ENCODE measurements around the gene NKG7.
"Not testable (repeated sequence)": the region's sequence is repeated elsewhere in the genome, so short reads cannot be mapped to it uniquely, and the experiment has no call there.

The NKG7 gene, protein sequence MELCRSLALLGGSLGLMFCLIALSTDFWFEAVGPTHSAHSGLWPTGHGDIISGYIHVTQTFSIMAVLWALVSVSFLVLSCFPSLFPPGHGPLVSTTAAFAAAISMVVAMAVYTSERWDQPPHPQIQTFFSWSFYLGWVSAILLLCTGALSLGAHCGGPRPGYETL

DNA sequence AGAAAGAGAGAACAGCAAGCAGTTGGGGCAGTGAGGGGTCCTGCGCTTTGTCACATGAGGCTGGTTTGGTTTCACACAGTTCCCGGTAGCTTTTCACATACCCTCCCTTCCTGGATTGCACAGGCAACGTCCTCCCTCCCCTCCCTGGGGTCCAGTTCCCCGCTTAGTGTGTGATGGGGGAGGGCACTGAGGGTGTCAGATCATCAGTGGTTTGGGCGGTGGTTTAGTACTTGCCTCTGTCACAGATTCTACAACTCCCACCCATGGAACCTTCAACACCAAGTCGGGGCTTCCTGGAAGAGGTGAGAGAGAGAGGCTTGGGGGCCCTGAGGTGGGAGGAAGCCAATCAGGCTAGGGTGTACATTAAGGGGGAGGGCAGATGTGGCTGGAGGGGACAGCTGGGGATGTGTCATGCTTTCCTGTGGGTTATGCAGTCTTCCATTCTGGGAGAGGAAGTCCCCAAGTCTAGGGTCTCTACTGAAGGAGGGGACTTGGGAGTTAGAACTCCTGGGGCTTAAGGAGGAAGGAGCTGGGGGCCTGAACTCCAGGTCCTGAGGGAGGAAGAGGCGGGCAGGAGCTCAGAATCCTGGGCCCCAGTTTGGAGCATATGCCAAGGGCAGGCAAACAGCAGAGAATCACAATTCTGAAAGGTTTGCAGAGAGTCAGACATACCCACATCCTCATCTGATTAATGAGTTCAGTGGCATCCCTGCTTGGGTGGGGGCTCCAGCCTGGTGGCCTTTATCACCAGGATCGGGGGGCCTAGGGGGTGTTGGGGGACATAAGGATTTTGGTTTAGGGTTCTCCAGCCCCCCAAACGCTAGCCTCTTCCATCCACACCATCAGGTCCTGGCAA is at the start of gene NKG7:
TSS of gene NKG7 (minus strand) at position 6 of the 856 bp plus-strand sequence. CDS start 119 bp downstream, outside the sequence.
- DNase-seq (ENCODE audit: extremely low spot score, insufficient read length, low read depth) (no peak), FAIRE-seq (peak; percentile 85)

DNA sequence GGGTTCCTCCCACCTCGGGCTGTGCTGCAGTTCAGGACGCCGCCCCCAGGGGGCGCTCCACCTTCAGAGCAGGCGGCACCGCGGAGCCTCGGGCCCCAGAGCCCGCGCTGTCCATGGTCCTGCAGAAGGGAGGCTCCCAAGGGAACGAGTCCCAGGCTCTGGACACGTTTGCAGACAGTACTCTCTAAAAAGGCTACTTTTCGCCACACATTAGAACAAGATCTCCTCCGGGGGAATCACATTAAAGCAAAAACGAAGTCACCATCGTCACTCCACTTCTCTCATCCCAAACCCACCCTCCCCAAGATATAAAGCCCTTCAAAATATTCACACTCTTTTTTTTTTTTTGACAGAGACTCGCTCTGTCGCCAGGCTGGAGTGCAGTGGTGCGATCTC is 49.6 kb upstream of the NKG7 start:
- DNase-seq (ENCODE audit: extremely low spot score, insufficient read length, low read depth) (peak; percentile 79), FAIRE-seq (peak; percentile 93)

DNA sequence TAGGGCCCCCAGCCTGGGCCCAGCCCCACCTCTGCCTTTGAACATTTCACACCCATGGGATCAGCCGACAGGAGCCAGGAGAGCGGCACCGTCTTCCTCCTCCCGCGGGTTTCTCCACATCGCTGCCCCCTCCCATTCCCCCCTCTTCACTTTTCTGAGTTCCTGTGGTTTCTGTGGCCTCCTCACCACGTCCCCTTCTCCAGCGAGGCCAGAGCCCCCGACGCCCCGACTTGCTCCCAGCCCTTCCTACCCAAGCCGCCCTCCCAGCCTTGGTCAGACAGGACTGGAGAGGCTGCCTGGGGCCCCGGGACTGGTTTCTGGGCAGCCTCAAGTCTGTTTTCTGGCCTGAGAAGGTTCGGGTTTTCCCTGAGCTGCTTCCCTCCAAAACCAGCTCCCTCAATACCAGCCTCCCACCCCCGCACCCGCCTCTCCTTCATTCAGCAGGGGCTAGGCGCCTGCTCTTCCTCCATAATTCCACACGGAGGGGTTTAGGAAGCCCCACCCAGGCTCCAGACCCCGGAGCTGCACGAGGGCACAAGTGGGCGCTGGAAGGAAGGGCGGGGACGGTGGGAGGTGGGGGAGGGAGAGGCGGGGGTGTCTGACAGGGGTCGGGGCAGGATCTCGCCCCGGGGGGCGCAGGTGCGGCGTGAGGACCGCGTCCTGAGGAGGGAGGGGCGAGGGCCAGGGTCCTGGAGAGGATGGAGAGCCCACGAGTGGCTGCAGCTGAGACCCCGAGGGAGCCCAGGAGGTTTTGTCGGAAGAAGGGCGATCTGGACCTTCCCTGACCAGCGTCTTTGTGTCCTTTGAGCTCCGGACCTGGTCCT is 49.0 kb upstream of the NKG7 start:
- DNase-seq (ENCODE audit: extremely low spot score, insufficient read length, low read depth) (no peak), FAIRE-seq (no peak)

DNA sequence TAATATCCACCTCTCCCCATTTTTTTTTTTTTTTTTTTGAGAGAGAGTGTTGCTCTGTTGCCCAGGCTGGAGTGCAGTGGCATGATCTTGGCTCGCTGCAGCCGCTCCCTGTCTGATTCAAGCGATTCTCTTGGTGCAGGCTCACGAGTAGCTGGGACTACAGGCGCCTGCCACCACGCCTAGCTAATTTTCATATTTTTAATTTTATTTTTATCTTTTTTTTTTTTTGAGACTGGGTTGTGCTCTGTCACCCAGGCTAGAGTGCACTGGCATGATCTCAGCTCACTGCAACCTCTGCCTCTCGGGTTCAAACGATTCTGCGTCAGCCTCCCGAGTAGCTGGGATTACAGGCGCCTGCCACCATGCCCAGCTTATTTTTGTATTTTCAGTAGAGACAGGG is 48.1 kb upstream of the NKG7 start:
- not testable (repeated sequence) for DNase-seq (ENCODE audit: extremely low spot score, insufficient read length, low read depth); FAIRE-seq

DNA sequence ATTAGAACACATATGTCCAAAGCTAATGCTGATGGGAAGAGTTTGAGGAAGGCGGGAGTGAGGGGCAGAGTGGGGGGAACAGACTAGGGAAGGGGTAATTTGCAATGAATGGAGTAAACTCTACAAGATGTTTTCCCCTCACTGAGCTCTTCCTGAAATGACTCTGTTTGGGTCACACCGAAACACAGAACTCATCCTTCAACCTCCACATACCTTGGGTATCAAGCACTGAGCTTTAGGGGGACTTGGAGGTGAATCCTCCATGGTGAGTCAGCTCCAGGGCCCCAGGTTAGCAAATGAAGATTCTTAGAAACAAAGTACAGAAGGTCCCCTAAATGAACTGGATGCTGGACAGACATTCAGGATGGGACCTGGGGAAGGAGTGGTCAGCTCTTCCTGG is 46.3 kb upstream of the NKG7 start:
- FAIRE-seq (no peak), DNase-seq (ENCODE audit: extremely low spot score, insufficient read length, low read depth) (no peak)

DNA sequence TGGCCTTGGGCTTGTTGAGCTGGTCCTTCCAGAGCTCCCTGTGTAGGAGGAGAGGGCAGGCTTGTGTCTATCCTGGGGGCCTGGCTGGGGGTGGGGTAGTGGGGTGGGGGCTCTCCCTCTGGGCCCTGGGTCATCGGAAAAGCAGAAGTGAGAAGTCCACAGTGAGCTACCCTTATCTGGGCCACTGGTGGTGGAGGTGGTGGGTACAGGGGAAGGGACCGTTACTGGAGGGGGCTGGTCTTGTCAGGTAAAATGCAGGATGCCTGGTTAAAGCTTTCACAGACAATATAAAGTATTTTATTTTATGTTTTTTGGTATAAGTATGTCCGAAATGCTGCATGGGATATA is 45.3 kb upstream of the NKG7 start:
- DNase-seq (ENCODE audit: extremely low spot score, insufficient read length, low read depth) (no peak), FAIRE-seq (no peak)

DNA sequence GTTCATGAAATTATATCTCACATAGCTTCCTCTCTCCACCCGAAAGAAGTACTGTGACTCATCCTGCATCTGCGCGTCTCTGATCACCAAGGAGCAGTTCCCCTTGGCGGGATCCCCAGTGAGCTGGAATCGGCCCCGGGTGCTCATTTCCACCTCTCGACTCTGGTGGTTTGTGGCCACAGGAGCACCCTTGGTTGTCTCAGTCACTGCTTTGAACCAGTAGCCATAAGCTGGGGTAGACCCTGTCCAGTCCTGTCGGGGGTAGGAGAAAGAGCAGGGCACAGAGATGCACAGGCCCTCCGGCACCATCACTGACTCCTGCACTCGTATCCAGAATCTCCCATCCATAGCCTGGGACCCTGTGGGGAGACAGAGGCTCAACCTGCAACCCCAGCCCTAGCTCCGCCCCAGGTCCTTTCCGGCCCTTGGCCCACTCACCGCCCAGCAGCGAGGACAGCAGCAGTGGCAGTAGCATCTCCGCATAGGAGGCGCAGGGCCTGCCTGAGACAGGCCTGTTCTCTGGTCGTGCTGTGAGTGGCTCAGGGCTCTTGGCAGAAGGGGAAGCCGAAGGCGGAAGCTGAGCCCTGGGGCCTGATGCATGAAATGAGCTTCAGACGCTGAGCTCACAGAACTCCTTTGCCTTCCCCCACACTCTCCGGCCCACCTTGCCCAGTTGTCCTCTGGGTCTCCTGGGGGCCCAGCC is 44.8 kb upstream of the NKG7 start, which contains the start of gene SIGLEC10:
TSS of gene SIGLEC10 (minus strand) at position 536 of the 703 bp plus-strand sequence. CDS start at position 475, 61 bp downstream.
- no peak for DNase-seq (ENCODE audit: extremely low spot score, insufficient read length, low read depth)
- FAIRE-seq: peak; percentile 93

DNA sequence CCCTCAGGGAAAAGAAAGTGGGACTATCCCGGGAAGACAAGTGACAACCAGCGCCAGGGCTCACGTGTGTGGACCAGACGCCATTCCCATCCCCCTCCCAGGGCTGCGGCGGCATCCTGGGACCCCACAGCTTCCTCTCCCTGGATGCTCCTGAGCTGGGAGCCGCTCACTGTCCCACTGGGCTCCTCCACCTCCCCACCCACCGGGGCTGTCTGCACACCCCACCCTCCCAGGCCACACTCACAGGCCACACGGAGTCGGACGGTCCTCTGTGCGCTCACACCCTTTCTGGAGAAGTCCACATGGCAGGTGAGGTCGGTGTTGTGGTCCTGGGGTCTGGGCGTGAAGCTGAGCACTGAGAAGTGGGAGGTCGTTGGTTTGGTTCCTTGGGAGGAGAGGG is 44.0 kb upstream of the NKG7 start:
- DNase-seq (ENCODE audit: extremely low spot score, insufficient read length, low read depth); FAIRE-seq: not testable (repeated sequence)

DNA sequence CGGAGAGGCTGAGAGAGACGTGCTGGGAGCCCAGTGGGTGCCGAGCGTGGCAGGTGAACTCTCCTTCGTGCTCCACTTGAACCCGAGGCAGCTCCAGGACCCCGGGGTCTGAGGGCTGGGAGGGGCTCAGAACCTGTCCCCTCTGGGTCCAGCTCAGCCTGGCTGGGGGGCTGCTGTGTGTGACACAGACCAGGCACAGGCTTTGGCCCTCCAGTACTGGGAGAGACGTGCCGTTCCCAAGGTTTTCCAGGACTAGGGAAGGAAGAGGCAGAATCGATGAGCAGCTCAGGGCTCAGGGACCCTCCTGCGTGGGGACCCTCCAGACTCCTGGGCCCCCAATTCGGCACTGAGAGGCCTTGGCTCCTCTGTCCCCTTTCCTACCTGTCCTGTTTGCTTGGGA is 42.7 kb upstream of the NKG7 start:
- no peak for FAIRE-seq
- no peak for DNase-seq (ENCODE audit: extremely low spot score, insufficient read length, low read depth)

DNA sequence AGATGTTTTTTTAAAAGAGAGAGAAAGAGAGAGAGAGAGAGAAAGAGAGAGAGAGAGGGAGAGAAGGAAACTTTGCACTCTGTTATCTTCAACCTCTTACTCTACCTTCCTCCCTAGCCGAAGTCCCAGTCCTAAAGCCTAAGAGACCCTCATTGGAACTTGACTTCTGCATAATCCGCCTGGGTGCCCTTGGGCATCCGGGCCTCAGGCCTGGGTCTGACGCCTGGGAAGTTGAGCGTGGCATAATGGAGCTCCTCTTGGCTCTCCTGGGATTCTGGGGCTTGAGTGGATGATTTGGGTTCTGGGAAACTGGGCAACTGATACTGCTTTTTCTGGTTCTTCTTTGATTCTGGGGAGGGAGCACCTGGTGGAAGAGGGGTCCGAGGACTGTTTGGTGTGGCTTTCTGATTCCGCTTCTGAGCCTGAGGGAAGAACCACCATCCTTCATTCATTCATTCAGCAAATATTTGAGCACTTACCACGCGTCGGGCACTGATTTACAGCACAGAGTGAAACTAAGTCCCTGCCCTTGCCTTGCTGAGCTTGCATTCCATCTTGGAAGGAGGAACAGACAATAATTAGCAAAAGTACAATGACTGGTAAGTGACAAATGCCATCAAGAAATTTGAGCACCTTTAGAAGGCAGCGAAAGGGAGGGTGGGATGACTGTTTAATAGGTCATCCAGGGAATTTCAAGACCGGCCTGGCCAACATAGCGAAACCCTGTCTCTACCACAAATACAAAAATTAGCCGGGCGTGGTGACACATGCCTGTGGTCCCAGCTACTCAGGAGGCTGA is 38.7 kb upstream of the NKG7 start:
- DNase-seq (ENCODE audit: extremely low spot score, insufficient read length, low read depth): no peak
- FAIRE-seq: no peak

DNA sequence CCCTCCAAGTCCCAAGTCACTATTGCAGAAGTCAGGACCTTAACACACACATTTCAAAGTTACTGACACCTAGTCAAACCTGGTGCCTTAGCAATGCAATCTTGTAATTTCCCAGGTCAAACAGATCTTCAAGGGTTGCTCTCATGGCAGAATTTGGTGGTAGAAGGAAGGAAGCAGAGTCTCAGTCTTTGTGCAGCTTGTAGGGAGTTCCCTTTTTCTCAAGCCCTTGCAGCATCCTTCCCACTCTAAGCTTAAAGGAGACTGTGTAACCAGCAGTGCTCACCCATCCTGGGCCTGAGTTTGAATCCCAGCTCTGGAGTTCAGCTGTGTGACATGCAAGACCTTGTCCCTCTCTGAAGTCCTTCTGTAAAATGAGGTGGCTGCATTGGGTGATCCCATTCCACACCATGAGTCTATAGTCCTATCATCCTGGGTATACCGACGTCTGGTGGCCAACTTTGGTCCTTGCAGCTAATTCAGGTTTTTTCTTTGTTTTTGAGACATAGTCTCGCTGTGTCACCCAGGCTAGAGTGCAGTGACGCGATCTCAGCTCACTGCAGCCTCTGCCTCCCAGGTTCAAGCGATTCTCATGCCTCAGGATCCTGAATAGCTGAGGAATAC is 35.2 kb upstream of the NKG7 start:
- DNase-seq (ENCODE audit: extremely low spot score, insufficient read length, low read depth): no peak
- FAIRE-seq: peak; percentile 36

DNA sequence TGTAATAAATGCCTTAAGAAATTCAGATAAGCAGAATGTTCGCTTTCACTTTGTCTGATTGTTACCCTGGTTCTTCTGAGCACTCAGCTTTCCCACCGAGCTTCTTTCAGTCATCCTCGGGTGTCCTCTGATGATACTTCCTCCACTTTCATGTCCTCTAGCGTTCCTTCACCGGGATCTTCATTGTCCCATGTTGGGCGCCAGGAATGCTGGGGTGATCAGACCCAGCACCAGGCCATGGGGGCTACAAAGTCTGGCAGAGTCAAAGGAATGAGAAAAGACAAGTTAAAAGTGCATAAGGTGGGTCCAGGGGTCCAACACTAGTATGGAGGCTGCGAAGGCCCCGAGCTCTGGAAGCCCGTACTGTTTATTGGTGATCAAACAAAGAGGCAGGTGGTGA is 29.7 kb upstream of the NKG7 start:
- DNase-seq (ENCODE audit: extremely low spot score, insufficient read length, low read depth) (no peak), FAIRE-seq (no peak)

DNA sequence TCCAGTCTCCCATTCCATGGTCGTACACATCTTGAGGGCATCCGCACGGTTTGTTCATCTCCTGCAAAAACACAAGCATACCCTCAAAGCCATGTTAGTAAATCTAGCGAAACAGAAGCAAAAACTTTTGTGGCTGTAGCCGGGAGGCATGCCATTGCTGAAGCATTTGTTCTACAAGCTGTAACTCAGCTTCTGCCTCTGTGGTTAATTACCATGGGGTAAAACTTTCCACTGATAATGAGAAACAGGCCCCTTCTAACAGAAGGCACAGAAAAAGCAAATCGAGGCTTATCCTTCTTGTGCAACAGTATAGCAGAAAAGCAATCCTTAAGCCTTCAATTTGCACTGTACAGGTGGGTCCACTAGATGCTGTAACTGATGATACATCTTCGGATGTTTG is 27.5 kb upstream of the NKG7 start:
- not testable (repeated sequence) for FAIRE-seq; DNase-seq (ENCODE audit: extremely low spot score, insufficient read length, low read depth)

DNA sequence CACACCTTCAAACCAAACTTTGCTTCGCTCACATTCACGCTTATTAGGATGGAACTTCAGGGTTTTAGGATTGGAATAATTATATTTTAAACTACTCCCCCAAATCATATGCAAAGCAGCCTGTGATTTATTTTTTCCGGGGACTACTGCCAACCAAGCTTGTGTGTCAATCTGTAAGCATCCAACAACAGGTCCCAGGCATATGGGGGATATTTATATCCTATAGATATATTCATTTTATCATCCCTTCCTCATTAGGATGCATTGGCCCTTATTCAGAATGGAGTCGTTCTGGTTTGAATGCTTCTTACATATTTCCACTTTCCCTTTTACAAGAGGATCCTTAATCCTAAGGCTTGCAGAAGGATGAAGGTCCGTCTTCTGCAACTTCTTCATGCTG is 26.8 kb upstream of the NKG7 start:
- no peak for FAIRE-seq
- no peak for DNase-seq (ENCODE audit: extremely low spot score, insufficient read length, low read depth)

DNA sequence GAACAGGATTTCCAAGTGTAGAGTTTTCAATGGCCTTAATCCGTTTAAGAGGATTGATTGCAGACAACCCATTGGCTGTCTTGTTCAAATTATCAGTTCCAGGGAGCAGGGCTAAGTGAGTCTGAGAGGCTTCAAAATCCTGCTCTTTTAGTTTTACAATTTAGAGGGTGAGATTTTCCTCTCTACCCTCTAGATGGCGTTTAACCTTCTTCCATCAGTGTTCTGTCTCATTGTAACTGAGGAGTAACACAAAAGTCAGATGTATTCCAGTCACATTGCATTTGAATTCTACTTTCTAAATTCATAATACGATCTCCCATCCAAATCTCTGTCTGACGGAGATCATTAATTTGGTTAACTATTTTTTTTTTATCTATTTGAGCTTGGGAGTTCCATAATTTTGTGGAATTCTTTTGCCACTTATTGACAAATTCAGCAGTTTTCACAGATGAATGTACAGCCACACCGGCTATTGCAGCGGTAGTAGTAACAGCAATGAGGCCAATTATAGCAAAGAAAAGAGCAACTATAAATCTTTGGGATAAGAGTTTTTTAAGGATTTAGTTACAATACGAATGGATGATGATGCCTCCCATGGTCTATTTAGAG is 25.7 kb upstream of the NKG7 start:
- no peak for DNase-seq (ENCODE audit: extremely low spot score, insufficient read length, low read depth)

DNA sequence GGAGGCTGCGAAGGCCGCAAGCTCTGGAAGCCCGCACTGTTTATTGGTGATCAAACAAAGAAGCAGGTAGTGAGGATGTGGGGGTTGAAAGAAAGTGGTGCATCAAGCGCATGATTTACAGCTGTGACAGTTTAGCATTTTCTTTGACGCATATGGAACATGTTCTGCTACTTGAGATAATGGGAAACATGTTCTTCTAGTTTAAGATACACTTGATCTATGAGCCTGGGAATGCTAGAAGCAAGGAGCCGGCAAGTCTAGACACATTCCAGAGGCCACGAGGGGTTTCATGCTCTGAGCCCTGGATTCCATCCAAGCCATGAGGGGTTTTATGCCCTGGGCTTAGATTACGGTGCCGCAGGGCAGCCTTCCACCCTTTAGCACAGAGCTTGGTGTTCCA is 25.0 kb upstream of the NKG7 start:
- not testable (repeated sequence) for DNase-seq (ENCODE audit: extremely low spot score, insufficient read length, low read depth); FAIRE-seq

More for the DNA sequence above, 25.7 kb upstream of the NKG7 start:
- peak; percentile 59 for FAIRE-seq

DNA sequence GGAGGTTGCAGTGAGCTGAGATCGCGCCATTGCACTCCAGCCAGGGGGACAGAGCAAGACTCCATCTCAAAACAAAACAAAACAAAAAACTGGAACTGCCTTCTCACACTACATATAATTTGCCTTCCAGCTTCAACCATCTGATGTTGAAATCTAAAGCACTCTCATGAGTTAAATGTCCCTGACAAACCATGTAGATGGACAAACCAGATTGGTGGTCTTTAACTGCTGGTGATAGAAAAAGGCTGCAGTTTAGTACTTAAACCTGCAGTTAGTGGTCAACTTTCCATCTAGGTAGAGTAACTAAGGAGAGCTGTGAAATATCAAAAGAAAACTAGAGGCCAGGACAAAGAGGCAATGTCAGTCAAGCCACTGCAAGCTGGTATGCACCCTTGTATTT is 23.7 kb upstream of the NKG7 start:
- DNase-seq (ENCODE audit: extremely low spot score, insufficient read length, low read depth): no peak
- FAIRE-seq: no peak

DNA sequence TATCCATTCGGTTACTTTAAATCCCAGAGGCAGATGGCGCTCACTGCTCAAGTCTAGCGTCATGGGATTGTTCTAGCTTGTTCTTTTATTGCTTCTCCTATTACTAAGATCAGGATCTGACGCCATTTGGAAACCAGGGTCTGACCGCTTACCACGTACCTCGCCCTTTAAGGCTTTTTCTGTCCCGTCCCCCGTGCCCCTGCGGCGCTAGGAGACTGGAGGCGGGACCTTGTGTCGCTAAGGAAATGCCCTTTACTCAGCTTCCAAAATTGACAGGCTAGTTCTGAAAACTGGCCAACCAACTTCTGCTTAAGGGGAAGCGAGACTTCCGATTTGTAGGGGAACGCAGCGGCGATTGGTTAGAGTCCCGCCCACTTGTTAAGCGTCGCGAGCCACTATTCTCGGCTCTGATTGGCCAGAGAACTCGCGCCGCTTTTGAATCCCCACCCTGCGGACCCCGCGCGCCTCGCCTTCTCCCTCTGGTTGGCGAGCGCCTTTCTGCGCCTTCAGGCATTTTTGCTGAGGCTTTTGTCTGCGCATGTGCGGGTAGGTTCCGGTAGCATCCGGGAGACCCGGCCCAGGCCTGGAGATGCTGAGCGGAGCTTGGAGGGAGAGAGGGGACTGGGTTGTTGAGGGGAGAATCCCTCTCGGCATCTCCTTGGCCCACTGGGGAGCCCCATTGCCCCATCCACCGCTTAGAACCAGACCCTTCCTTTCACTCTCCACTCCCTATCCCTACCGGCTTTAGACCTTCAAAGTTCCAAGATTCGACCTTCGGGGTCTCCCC is 21.8 kb upstream of the NKG7 start:
- peak; percentile 86 for DNase-seq (ENCODE audit: extremely low spot score, insufficient read length, low read depth)
- peak; percentile 99 for FAIRE-seq
